DMS114 treated with DMSO at 0.1 percent for 48 hours (cell line): ENCODE measurements around the gene ROBO3.

Source experiments
- DNase-seq: peaks from one replicate; lab custom pipeline; 2025; ENCODE audit not compliant: unreplicated experiment; lab: John Stamatoyannopoulos, UW

Gene ROBO3

GRCh38 chr11:124919898-124920297 lies 54.7 kb downstream of the ROBO3 start:
- no peak for DNase-seq

GRCh38 chr11:124920356-124920755 lies 55.1 kb downstream of the ROBO3 start:
- no peak for DNase-seq

GRCh38 chr11:124920870-124921609 lies 55.8 kb downstream of the ROBO3 start:
- peak; percentile 33 for DNase-seq

- DNase-seq: no peak
These were observed 57.6 kb downstream of the ROBO3 start for GRCh38 chr11:124922831-124923230.

GRCh38 chr11:124923296-124923695 lies 58.1 kb downstream of the ROBO3 start:
- DNase-seq: no peak

- no peak for DNase-seq
These were observed 63.9 kb downstream of the ROBO3 start for GRCh38 chr11:124928942-124929665.

- DNase-seq: no peak
These were observed 65.6 kb downstream of the ROBO3 start for GRCh38 chr11:124930799-124931198.
